AG04450 (cell line): ENCODE results near the gene LRRK1. TPM values are rescaled to one million over a fixed set of nuclear protein-coding genes. Genes with fewer than 3 reads are reported as not detected.

Experiments used
- CTCF ChIA-PET: fragments of 300-600, 350-600 bp; formaldehyde crosslinking; extraction: SDS; loops from one replicate; lab custom pipeline; 2022; ENCODE audit warnings: antibody characterized with exemption, inconsistent platforms; lab: Charles Lee
- POLR2A ChIA-PET: fragments of 350-600 bp; formaldehyde crosslinking; extraction: SDS; loops from one replicate; lab custom pipeline; 2021; ENCODE audit warnings: antibody characterized with exemption, inconsistent platforms; lab: Yijun Ruan, JAX
- DNase-seq: peaks from one replicate; pipeline ENCODE4 v3.0.0-alpha.2; 2011; ENCODE audit warnings: low read depth, low spot score
- H3K27ac ChIP-seq: one replicate; pipeline ENCODE4 v1.5.1; 2012; ENCODE audit warnings: low read depth, low read length, control low read depth
- H3K27me3 ChIP-seq: one replicate; pipeline ENCODE4 v1.6.0; 2012; ENCODE audit warnings: low read length; ENCODE audit not compliant: control insufficient read depth, insufficient read depth
- H3K4me3 ChIP-seq: 2 replicates; pipeline ENCODE4 v1.5.1; 2011; ENCODE audit warnings: mild to moderate bottlenecking, low read depth, low read length, control low read depth
- H3K9me3 ChIP-seq: 2 replicates; pipeline ENCODE4 v1.5.1; 2012; ENCODE audit warnings: low read length; ENCODE audit not compliant: control insufficient read depth, insufficient read depth
- polyA plus RNA-seq: library from polyadenylated mRNA; depleted of rRNA; stranded (reverse); fragments of >200 nt; gene quantifications from 2 replicates; pipeline ENCODE4 v1.2.3, GENCODE V29; 2011; rRNA removed
- TF ChIP-seq, protein P1 (sequence below): IDR thresholded peaks from 2 replicates; pipeline ENCODE4 v1.5.1; 2011; ENCODE audit warnings: low read depth, low read length, control low read depth, inconsistent platforms

Gene LRRK1
- polyA plus RNA-seq, 1 experiment, result 5.6 TPM

DNA sequence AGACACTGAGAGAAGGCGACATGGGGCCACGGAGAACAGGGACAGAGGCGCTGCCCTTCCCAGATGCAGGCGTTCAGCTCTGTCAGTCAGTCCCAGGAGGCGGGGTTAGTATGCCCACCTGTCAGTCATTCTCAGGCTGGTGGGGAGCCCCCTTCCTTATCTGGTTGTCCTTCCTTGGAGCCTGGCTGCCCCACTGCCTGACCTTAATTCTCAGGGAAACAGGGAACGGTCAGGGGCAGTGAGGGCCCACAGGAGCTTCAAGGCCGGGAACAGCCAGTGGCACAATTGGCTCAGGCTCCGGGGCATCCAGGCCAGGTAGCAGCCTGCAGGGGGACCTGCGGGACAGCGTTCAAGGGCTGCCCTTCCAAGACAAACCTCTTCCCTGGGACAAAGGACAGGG is 199.5 kb downstream of the LRRK1 start:
- ChIA-PET POLR2A (no interaction called here), CTCF (interaction anchor here (0.6 kb wide), 1 partner anchor 103 kb away, joined by 3 read pairs; no protein-coding TSS in a partner anchor)
- H3K27ac ChIP-seq, result no peak overlapping the region
- no peak for DNase-seq
- TF ChIP-seq, protein P1, sequence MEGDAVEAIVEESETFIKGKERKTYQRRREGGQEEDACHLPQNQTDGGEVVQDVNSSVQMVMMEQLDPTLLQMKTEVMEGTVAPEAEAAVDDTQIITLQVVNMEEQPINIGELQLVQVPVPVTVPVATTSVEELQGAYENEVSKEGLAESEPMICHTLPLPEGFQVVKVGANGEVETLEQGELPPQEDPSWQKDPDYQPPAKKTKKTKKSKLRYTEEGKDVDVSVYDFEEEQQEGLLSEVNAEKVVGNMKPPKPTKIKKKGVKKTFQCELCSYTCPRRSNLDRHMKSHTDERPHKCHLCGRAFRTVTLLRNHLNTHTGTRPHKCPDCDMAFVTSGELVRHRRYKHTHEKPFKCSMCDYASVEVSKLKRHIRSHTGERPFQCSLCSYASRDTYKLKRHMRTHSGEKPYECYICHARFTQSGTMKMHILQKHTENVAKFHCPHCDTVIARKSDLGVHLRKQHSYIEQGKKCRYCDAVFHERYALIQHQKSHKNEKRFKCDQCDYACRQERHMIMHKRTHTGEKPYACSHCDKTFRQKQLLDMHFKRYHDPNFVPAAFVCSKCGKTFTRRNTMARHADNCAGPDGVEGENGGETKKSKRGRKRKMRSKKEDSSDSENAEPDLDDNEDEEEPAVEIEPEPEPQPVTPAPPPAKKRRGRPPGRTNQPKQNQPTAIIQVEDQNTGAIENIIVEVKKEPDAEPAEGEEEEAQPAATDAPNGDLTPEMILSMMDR, result no peak
- H3K9me3 ChIP-seq, result peaks cover 5% of the 10 kb centered on the region; the same call in 1 of the 2 replicates
- no peaks in the 10 kb centered on the region for H3K27me3 ChIP-seq
- no peak overlapping the region for H3K4me3 ChIP-seq

DNA sequence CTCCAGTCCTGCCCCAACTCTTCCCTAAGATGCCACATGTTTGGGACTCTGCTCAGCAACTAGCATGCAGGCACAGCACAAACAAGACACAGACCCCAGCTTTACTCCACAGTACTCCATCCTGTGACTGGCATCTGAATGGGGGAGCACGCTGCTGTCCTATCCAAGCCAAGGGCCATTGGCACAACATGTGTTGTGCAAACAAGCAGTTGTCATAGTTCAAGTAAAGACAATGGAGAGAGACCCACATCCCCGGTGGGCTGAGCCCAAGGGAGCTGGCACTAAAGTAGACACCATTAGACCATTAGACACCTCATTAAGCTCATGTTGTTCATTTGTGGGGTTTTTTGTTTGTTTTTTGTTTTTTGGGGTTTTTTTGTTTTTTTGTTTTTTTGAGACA is 200.0 kb downstream of the LRRK1 start:
- TF ChIP-seq, protein P1, result no peak
- no peak for DNase-seq
- Histone ChIP-seq H3K27ac (no peak overlapping the region), H3K4me3 (no peak overlapping the region), H3K9me3 (peaks cover 7% of the 10 kb centered on the region; the same call in 1 of the 2 replicates), H3K27me3 (no peaks in the 10 kb centered on the region)
- POLR2A ChIA-PET, result no interaction called here
- CTCF ChIA-PET, result interaction anchor here (0.6 kb wide), 1 partner anchor 104 kb away, joined by 3 read pairs; no protein-coding TSS in a partner anchor

Other genes starting within 250 kb of the LRRK1 start
- gene ALDH1A3, start 39.5 kb upstream of the LRRK1 start, polyA plus RNA-seq, result 19.5 and 20.6 TPM in 2 replicates